GM06990 (cell line): Measurements from ENCODE around the gene NFAM1.

Experiments
- DNase-seq: peaks from one replicate; pipeline ENCODE4 v3.0.0-alpha.2; 2011; ENCODE audit not compliant: insufficient read length; ENCODE audit errors: extremely low read depth
- H3K27me3 ChIP-seq: replicated peaks from 2 replicates; pipeline ENCODE4 v1.6.0; 2011; ENCODE audit warnings: low read length; ENCODE audit not compliant: control insufficient read depth, insufficient read depth
- H3K36me3 ChIP-seq: 2 replicates; pipeline ENCODE4 v1.5.1; 2011; ENCODE audit warnings: low read length; ENCODE audit not compliant: control insufficient read depth, insufficient read depth
- H3K4me3 ChIP-seq: replicated peaks from 2 replicates; pipeline ENCODE4 v1.5.1; 2011; ENCODE audit warnings: low read depth, mild to moderate bottlenecking, control low read depth, low read length
- CTCF ChIP-seq: IDR thresholded peaks from 2 replicates; pipeline ENCODE4 v1.5.1; 2011; ENCODE audit warnings: low read length, control low read depth, mild to moderate bottlenecking, inconsistent platforms; ENCODE audit not compliant: insufficient read depth, poor library complexity, severe bottlenecking

NFAM1 gene

GRCh38 chr22:42332089-42332488 lies 100.1 kb downstream of the NFAM1 start:
- H3K4me3 ChIP-seq = no peak overlapping the region
- no peak for TF ChIP-seq CTCF
- no peaks in the 10 kb centered on the region for H3K27me3 ChIP-seq
- H3K36me3 ChIP-seq = no peaks in the 10 kb centered on the region
- no peak for DNase-seq

GRCh38 chr22:42331014-42331413 lies 101.2 kb downstream of the NFAM1 start:
- H3K36me3 ChIP-seq = no peaks in the 10 kb centered on the region
- H3K27me3 ChIP-seq = no peaks in the 10 kb centered on the region
- no peak overlapping the region for H3K4me3 ChIP-seq
- no peak for DNase-seq
- TF ChIP-seq CTCF = no peak
